Activated naive CD8-positive, alpha-beta T cell treated with anti-CD3 and anti-CD28 coated beads for 36 hours (primary cell): ENCODE measurements around the gene TMCO2. TPM values are rescaled to one million over a fixed set of nuclear protein-coding genes. Genes with fewer than 3 reads are reported as not detected.
A peak's percentile ranks its signal among the peaks of the same experiment; 100 is the strongest.

Experiments used
- DNase-seq: peaks from one replicate; pipeline ENCODE4 v3.0.0; 2021
- H3K27ac Mint-ChIP-seq: one replicate; pipeline ENCODE4 v1.8.0; 2022; ENCODE audit warnings: mild to moderate bottlenecking, moderate library complexity, mixed read lengths
- H3K27me3 Mint-ChIP-seq: one replicate; pipeline ENCODE4 v1.8.0; 2022; ENCODE audit warnings: mild to moderate bottlenecking, mixed read lengths
- H3K36me3 Mint-ChIP-seq: one replicate; pipeline ENCODE4 v1.8.0; 2021; ENCODE audit warnings: mild to moderate bottlenecking, mixed read lengths
- H3K4me1 Mint-ChIP-seq: one replicate; pipeline ENCODE4 v1.8.0; 2021; ENCODE audit warnings: mixed read lengths
- H3K4me3 Mint-ChIP-seq: one replicate; pipeline ENCODE4 v1.8.0; 2022; ENCODE audit warnings: mild to moderate bottlenecking, moderate library complexity, mixed read lengths
- H3K9me3 Mint-ChIP-seq: one replicate; pipeline ENCODE4 v1.8.0; 2022; ENCODE audit warnings: mixed read lengths
- total RNA-seq, 2 experiments: library from RNA; stranded (reverse); gene quantifications; one replicate each; pipeline ENCODE4 v1.2.3, GENCODE V29; 2021

TMCO2 gene
- total RNA-seq, 2 experiments from 2014 or later = not detected

GRCh38 chr1:40245686-40246085 lies 2.1 kb upstream of the TMCO2 start:
- no peak for DNase-seq
- Mint-ChIP-seq H3K4me1 (peaks cover 24% of the 10 kb centered on the region), H3K27me3 (no peaks in the 10 kb centered on the region), H3K36me3 (peaks cover 2% of the 10 kb centered on the region), H3K9me3 (no peaks in the 10 kb centered on the region), H3K27ac (no peak overlapping the region), H3K4me3 (no peak overlapping the region)

GRCh38 chr1:40248412-40248811 lies 675 bp downstream of the TMCO2 start:
- DNase-seq = no peak
- Mint-ChIP-seq H3K9me3 (no peaks in the 10 kb centered on the region), H3K4me1 (peaks cover 14% of the 10 kb centered on the region), H3K36me3 (no peaks in the 10 kb centered on the region), H3K27me3 (no peaks in the 10 kb centered on the region), H3K4me3 (no peak overlapping the region), H3K27ac (no peak overlapping the region)

GRCh38 chr1:40251456-40251855 lies 3.7 kb downstream of the TMCO2 start:
- Mint-ChIP-seq H3K27me3 (no peaks in the 10 kb centered on the region), H3K9me3 (no peaks in the 10 kb centered on the region), H3K4me3 (no peak overlapping the region), H3K4me1 (peaks cover 14% of the 10 kb centered on the region), H3K27ac (no peak overlapping the region), H3K36me3 (peaks cover 2% of the 10 kb centered on the region)
- no peak for DNase-seq

- no peak overlapping the region for H3K27ac Mint-ChIP-seq
- DNase-seq = no peak
- H3K4me3 Mint-ChIP-seq = no peak overlapping the region
- H3K4me1 Mint-ChIP-seq = peaks cover 17% of the 10 kb centered on the region
- H3K36me3 Mint-ChIP-seq = peaks cover 4% of the 10 kb centered on the region
- H3K27me3 Mint-ChIP-seq = no peaks in the 10 kb centered on the region
- no peaks in the 10 kb centered on the region for H3K9me3 Mint-ChIP-seq
Measured at GRCh38 chr1:40252601-40253000, 4.9 kb downstream of the TMCO2 start.

- Mint-ChIP-seq H3K36me3 (peaks cover 16% of the 10 kb centered on the region), H3K4me3 (no peak overlapping the region), H3K4me1 (peaks cover 25% of the 10 kb centered on the region), H3K27ac (no peak overlapping the region), H3K27me3 (no peaks in the 10 kb centered on the region), H3K9me3 (no peaks in the 10 kb centered on the region)
- DNase-seq = no peak
Measured at GRCh38 chr1:40255231-40255630, 7.5 kb downstream of the TMCO2 start.

GRCh38 chr1:40256401-40257084 lies 8.8 kb downstream of the TMCO2 start:
- Mint-ChIP-seq H3K4me1 (peaks cover 34% of the 10 kb centered on the region), H3K27me3 (no peaks in the 10 kb centered on the region), H3K27ac (peak overlapping the region; percentile 99), H3K4me3 (peak overlapping the region; percentile 93), H3K36me3 (peaks cover 29% of the 10 kb centered on the region), H3K9me3 (no peaks in the 10 kb centered on the region)
- DNase-seq = no peak

- Mint-ChIP-seq H3K4me3 (peak overlapping the region; percentile 93), H3K9me3 (no peaks in the 10 kb centered on the region), H3K36me3 (peaks cover 37% of the 10 kb centered on the region), H3K4me1 (peaks cover 39% of the 10 kb centered on the region), H3K27ac (peak overlapping the region; percentile 99), H3K27me3 (no peaks in the 10 kb centered on the region)
- no peak for DNase-seq
Measured at GRCh38 chr1:40257313-40257687, 9.6 kb downstream of the TMCO2 start.

- peak; percentile 93 for DNase-seq
- peak within 1 kb of the TSS; percentile 93 for H3K4me3 Mint-ChIP-seq
- no peaks in the 10 kb centered on the region for H3K9me3 Mint-ChIP-seq
- no peaks in the 10 kb centered on the region for H3K27me3 Mint-ChIP-seq
- peak within 1 kb of the TSS; percentile 99 for H3K27ac Mint-ChIP-seq
- peaks cover 40% of the 10 kb centered on the region for H3K36me3 Mint-ChIP-seq
- peaks cover 42% of the 10 kb centered on the region for H3K4me1 Mint-ChIP-seq
Measured at GRCh38 chr1:40257688-40258444, 10.1 kb downstream of the TMCO2 start, which contains the start of gene ZMPSTE24. ZMPSTE24 (plus strand) TSS chr1:40258236; CDS start chr1:40258272, 36 bp downstream.

- H3K27me3 Mint-ChIP-seq = no peaks in the 10 kb centered on the region
- H3K4me1 Mint-ChIP-seq = peaks cover 48% of the 10 kb centered on the region
- H3K4me3 Mint-ChIP-seq = peak overlapping the region; percentile 93
- peak overlapping the region; percentile 99 for H3K27ac Mint-ChIP-seq
- H3K9me3 Mint-ChIP-seq = no peaks in the 10 kb centered on the region
- peaks cover 45% of the 10 kb centered on the region for H3K36me3 Mint-ChIP-seq
- no peak for DNase-seq
Measured at GRCh38 chr1:40258445-40258769, 10.7 kb downstream of the TMCO2 start.

- Mint-ChIP-seq H3K27ac (peak overlapping the region; percentile 89), H3K4me1 (peaks cover 47% of the 10 kb centered on the region), H3K9me3 (no peaks in the 10 kb centered on the region), H3K27me3 (no peaks in the 10 kb centered on the region), H3K4me3 (no peak overlapping the region), H3K36me3 (peaks cover 47% of the 10 kb centered on the region)
- DNase-seq = peak; percentile 46
Measured at GRCh38 chr1:40264354-40264781, 16.6 kb downstream of the TMCO2 start.

- no peaks in the 10 kb centered on the region for H3K27me3 Mint-ChIP-seq
- no peak overlapping the region for H3K27ac Mint-ChIP-seq
- H3K4me1 Mint-ChIP-seq = peaks cover 47% of the 10 kb centered on the region
- no peaks in the 10 kb centered on the region for H3K9me3 Mint-ChIP-seq
- no peak for DNase-seq
- peaks cover 45% of the 10 kb centered on the region for H3K36me3 Mint-ChIP-seq
- no peak overlapping the region for H3K4me3 Mint-ChIP-seq
Measured at GRCh38 chr1:40265298-40265697, 17.6 kb downstream of the TMCO2 start.

- H3K36me3 Mint-ChIP-seq = peaks cover 44% of the 10 kb centered on the region
- H3K27ac Mint-ChIP-seq = no peak overlapping the region
- no peaks in the 10 kb centered on the region for H3K9me3 Mint-ChIP-seq
- peaks cover 43% of the 10 kb centered on the region for H3K4me1 Mint-ChIP-seq
- DNase-seq = no peak
- no peaks in the 10 kb centered on the region for H3K27me3 Mint-ChIP-seq
- no peak overlapping the region for H3K4me3 Mint-ChIP-seq
Measured at GRCh38 chr1:40265919-40266318, 18.2 kb downstream of the TMCO2 start.

GRCh38 chr1:40266786-40267535 lies 19.2 kb downstream of the TMCO2 start:
- Mint-ChIP-seq H3K4me1 (peaks cover 34% of the 10 kb centered on the region), H3K27me3 (no peaks in the 10 kb centered on the region), H3K36me3 (peaks cover 33% of the 10 kb centered on the region), H3K27ac (no peak overlapping the region), H3K9me3 (no peaks in the 10 kb centered on the region), H3K4me3 (no peak overlapping the region)
- DNase-seq = no peak

- peaks cover 33% of the 10 kb centered on the region for H3K36me3 Mint-ChIP-seq
- no peaks in the 10 kb centered on the region for H3K9me3 Mint-ChIP-seq
- no peak for DNase-seq
- no peaks in the 10 kb centered on the region for H3K27me3 Mint-ChIP-seq
- H3K4me1 Mint-ChIP-seq = peaks cover 34% of the 10 kb centered on the region
- no peak overlapping the region for H3K27ac Mint-ChIP-seq
- H3K4me3 Mint-ChIP-seq = no peak overlapping the region
Measured at GRCh38 chr1:40267767-40268187, 20.0 kb downstream of the TMCO2 start.

GRCh38 chr1:40268211-40268610 lies 20.5 kb downstream of the TMCO2 start:
- no peaks in the 10 kb centered on the region for H3K27me3 Mint-ChIP-seq
- peaks cover 33% of the 10 kb centered on the region for H3K36me3 Mint-ChIP-seq
- H3K4me3 Mint-ChIP-seq = no peak overlapping the region
- no peak for DNase-seq
- no peaks in the 10 kb centered on the region for H3K9me3 Mint-ChIP-seq
- H3K27ac Mint-ChIP-seq = no peak overlapping the region
- peaks cover 31% of the 10 kb centered on the region for H3K4me1 Mint-ChIP-seq
